Naive thymus-derived CD4-positive, alpha-beta T cell (primary cell): ENCODE data around the gene NFX1. TPM values are rescaled to one million over a fixed set of nuclear protein-coding genes. Genes with fewer than 3 reads are reported as not detected.
A peak's percentile ranks its signal among the peaks of the same experiment; 100 is the strongest.
"Not testable (repeated sequence)": the region's sequence is repeated elsewhere in the genome, so short reads cannot be mapped to it uniquely, and the experiment has no call there.

Experiments used
- ATAC-seq: fragments of 150-1000 bp; cut with Tn5 transposase; 2 replicates; pipeline ENCODE4 v1.10.0; 2021; ENCODE audit warnings: mild to moderate bottlenecking, moderate library complexity
- CTCF ChIA-PET: fragments of 350-600 bp; sonication (Branson Sonifier 250); formaldehyde crosslinking; loops from one replicate; lab custom pipeline; 2021; ENCODE audit warnings: antibody characterized with exemption; lab: Charles Lee
- POLR2A ChIA-PET: fragments of 350-600 bp; sonication (Branson Sonifier 250); formaldehyde crosslinking; loops from one replicate; lab custom pipeline; 2021; ENCODE audit warnings: antibody characterized with exemption, inconsistent platforms; lab: Charles Lee
- DNase-seq, 9 donors: peaks; one replicate each; pipeline versions ENCODE4 v3.0.0 to v3.0.0-alpha.2; 2020 to 2022; ENCODE audit warnings: mixed read lengths in 1 of 9
- H3K27ac ChIP-seq: one replicate; pipeline ENCODE4 v1.7.0; 2013; ENCODE audit warnings: mild to moderate bottlenecking, low read depth, low read length, moderate library complexity
- H3K27me3 ChIP-seq, 2 donors: one replicate each; pipeline ENCODE4 v1.7.0; 2013; ENCODE audit warnings: low read length in 2 of 2, mild to moderate bottlenecking in 2 of 2, moderate library complexity in 2 of 2; ENCODE audit not compliant: control insufficient read depth in 2 of 2, insufficient read depth in 2 of 2
- H3K36me3 ChIP-seq, 3 experiments: 1 replicate in 2 of 3; 2 replicates in 1 of 3; pipeline ENCODE4 v1.7.0; 2013; ENCODE audit warnings: low read length in 3 of 3, mild to moderate bottlenecking in 3 of 3, moderate library complexity in 1 of 3; ENCODE audit not compliant: insufficient read depth in 3 of 3, control insufficient read depth in 2 of 3
- H3K4me1 ChIP-seq, 2 donors: one replicate each; pipeline ENCODE4 v1.7.0; 2013; ENCODE audit warnings: low read length in 2 of 2, mild to moderate bottlenecking in 2 of 2, moderate library complexity in 1 of 2; ENCODE audit not compliant: control insufficient read depth in 2 of 2, insufficient read depth in 2 of 2
- H3K4me3 ChIP-seq: 2 replicates; pipeline ENCODE4 v1.7.0; 2013; ENCODE audit warnings: mild to moderate bottlenecking, low read length
- H3K9me3 ChIP-seq, 3 experiments: 1 replicate in 2 of 3; 2 replicates in 1 of 3; pipeline ENCODE4 v1.7.0; 2013; ENCODE audit warnings: low read length in 3 of 3; ENCODE audit not compliant: control insufficient read depth in 2 of 3
- H3K27ac Mint-ChIP-seq, 9 donors: one replicate each; pipeline ENCODE4 v1.8.0; 2020 to 2022; ENCODE audit warnings: mixed read lengths in 9 of 9, mild to moderate bottlenecking in 8 of 9, moderate library complexity in 5 of 9, inconsistent platforms in 2 of 9
- H3K27me3 Mint-ChIP-seq, 5 donors: one replicate each; pipeline ENCODE4 v1.8.0; 2021 to 2022; ENCODE audit warnings: mixed read lengths in 5 of 5, mild to moderate bottlenecking in 1 of 5
- H3K36me3 Mint-ChIP-seq, 5 donors: one replicate each; pipeline ENCODE4 v1.8.0; 2020 to 2022; ENCODE audit warnings: mixed read lengths in 5 of 5, mild to moderate bottlenecking in 3 of 5, inconsistent platforms in 1 of 5
- H3K4me1 Mint-ChIP-seq, 7 donors: one replicate each; pipeline ENCODE4 v1.8.0; 2020 to 2022; ENCODE audit warnings: mixed read lengths in 7 of 7, mild to moderate bottlenecking in 3 of 7, inconsistent platforms in 1 of 7
- H3K4me3 Mint-ChIP-seq, 10 donors: one replicate each; pipeline ENCODE4 v1.8.0; 2020 to 2022; ENCODE audit warnings: mild to moderate bottlenecking in 10 of 10, mixed read lengths in 10 of 10, moderate library complexity in 6 of 10, inconsistent platforms in 2 of 10
- H3K9me3 Mint-ChIP-seq, 11 donors: one replicate each; pipeline ENCODE4 v1.8.0; 2020 to 2022; ENCODE audit warnings: mixed read lengths in 11 of 11, mild to moderate bottlenecking in 4 of 11, inconsistent platforms in 1 of 11, moderate library complexity in 1 of 11
- intact Hi-C, 2 donors: fragments of 100-400 bp; cut with micrococcal nuclease; formaldehyde crosslinking; loops; one replicate each; pipeline ENCODE4 v1.15.1; 2023
- polyA plus RNA-seq, 2 donors: library from polyadenylated mRNA; unstranded; fragments of 300-500 nt; fragmentation: Illumina TruSeq; gene quantifications; one replicate each; pipeline ENCODE4 v1.2.3, GENCODE V29; 2021
- total RNA-seq, 6 experiments: library from RNA in 5 of 6; stranded (reverse) in 5 of 6; gene quantifications; 1 replicate in 5 of 6; 2 replicates in 1 of 6; pipeline ENCODE4 v1.2.3 and lab custom pipeline; 2021 to 2026

Gene NFX1
- total and polyA plus RNA-seq, 7 experiments from 2014 or later, result 30.1 to 65.4 (median 43.6) TPM

DNA sequence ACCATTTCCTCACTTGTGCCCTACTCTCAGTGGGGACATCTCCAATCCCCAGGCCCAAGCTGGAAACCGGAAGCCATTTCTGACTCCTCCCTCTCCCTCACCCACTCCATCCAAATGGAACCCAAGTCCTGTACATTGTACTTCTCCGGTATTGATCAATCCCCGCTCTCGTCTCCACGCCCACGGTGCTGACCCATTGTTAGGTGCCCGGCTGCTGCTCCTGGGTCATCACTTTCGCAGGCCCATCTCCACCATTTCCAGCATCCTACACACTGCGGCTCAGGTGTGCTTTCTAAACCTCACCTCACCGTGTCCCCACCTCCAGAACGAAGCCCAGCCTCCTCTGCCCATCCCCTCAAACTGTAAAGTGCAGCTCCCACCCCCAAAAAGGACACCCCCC is 93.1 kb downstream of the NFX1 start:
- H3K4me3 Mint-ChIP-seq, H3K27me3 ChIP-seq, CTCF ChIA-PET, H3K27ac Mint-ChIP-seq, H3K9me3 Mint-ChIP-seq, H3K9me3 ChIP-seq, H3K4me1 Mint-ChIP-seq, H3K4me3 ChIP-seq, DNase-seq, H3K27me3 Mint-ChIP-seq, H3K27ac ChIP-seq, POLR2A ChIA-PET, H3K36me3 Mint-ChIP-seq, intact Hi-C loops, H3K36me3 ChIP-seq, H3K4me1 ChIP-seq, ATAC-seq: not testable (repeated sequence)

DNA sequence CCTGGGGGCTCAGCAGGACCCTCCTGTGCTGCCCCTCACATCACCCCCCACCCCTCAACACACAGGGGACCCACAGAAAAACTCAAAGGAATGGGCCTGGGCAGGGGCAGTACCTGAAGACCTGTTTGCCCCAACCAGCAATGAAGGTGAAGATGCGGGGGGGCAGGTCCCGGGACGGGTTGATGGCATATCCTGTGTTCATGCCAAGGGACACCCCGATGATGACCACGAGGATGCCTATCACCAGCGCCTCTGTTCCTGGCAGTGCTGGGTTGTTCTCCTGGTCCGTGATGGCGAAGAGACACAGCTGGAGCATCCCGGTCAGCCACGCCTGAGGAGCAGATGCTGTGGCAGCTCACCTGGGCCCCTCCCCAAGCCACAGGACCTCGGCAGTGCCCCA is 95.2 kb downstream of the NFX1 start:
- POLR2A ChIA-PET, H3K36me3 Mint-ChIP-seq, H3K4me3 ChIP-seq, ATAC-seq, H3K27me3 Mint-ChIP-seq, DNase-seq, H3K4me1 ChIP-seq, H3K4me1 Mint-ChIP-seq, H3K27ac Mint-ChIP-seq, H3K27me3 ChIP-seq, H3K36me3 ChIP-seq, H3K9me3 Mint-ChIP-seq, H3K27ac ChIP-seq, H3K4me3 Mint-ChIP-seq, intact Hi-C loops, H3K9me3 ChIP-seq, CTCF ChIA-PET: not testable (repeated sequence)

DNA sequence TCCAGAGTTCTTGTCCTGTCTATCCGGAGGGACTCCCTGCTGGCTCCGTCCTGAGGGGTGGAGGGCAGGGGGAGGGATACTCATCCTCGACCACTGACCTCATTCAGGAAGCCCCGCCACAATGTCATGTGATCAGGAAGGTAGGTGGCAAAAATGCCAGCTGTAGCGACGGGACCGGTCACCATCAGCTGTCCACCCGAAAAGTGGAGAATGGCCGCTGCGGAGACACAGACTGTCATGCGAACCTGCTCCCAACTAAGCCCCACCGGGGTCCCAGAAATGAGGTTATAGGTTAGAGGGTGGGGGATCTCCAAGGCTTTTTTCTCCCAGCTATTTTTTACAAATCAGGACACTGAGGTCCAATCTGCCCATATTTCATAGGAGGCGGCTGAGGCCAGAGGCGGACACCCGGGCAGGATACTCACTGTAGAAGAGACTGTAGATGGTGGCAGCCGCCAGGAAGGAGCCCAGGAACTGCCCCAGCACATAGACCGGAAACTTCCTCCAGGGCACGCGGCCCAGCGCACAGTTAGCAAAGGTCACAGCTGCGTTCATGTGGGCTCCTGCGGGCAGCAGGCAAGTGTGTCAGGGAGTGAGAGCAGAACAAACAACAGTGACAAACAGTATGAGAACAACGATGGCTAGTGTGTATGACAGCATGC is 95.8 kb downstream of the NFX1 start:
- H3K36me3 ChIP-seq, ATAC-seq, H3K36me3 Mint-ChIP-seq, POLR2A ChIA-PET, H3K4me1 ChIP-seq, H3K27ac Mint-ChIP-seq, H3K4me3 ChIP-seq, DNase-seq, intact Hi-C loops, H3K9me3 Mint-ChIP-seq, H3K9me3 ChIP-seq, CTCF ChIA-PET, H3K27ac ChIP-seq, H3K27me3 Mint-ChIP-seq, H3K4me1 Mint-ChIP-seq, H3K27me3 ChIP-seq: not testable (repeated sequence)
- peak overlapping the region in 1 of 10 donors; percentile 39 for H3K4me3 Mint-ChIP-seq

DNA sequence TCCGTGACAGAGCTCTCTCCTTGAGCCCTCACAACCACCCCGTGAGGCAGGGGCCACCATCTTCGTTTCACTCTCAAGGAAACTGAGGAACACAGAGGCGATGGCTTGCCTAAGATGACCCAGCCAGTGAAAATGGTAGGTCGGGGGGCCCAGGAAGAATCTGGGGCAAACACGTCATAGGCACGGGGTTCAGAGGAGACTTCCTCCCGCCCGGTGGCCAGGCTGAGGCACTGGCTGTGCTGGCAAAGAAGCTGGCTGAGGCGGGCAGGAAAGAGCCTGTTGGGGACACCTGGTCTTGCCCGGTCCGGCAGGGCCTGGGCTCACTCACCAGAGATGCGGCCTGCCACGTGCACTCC is 96.3 kb downstream of the NFX1 start:
- H3K27me3 Mint-ChIP-seq, POLR2A ChIA-PET, H3K4me3 Mint-ChIP-seq, H3K9me3 Mint-ChIP-seq, H3K27ac Mint-ChIP-seq, CTCF ChIA-PET, H3K36me3 Mint-ChIP-seq, DNase-seq, H3K4me3 ChIP-seq, H3K36me3 ChIP-seq, ATAC-seq, intact Hi-C loops, H3K9me3 ChIP-seq, H3K4me1 Mint-ChIP-seq, H3K27ac ChIP-seq, H3K4me1 ChIP-seq, H3K27me3 ChIP-seq: not testable (repeated sequence)

DNA sequence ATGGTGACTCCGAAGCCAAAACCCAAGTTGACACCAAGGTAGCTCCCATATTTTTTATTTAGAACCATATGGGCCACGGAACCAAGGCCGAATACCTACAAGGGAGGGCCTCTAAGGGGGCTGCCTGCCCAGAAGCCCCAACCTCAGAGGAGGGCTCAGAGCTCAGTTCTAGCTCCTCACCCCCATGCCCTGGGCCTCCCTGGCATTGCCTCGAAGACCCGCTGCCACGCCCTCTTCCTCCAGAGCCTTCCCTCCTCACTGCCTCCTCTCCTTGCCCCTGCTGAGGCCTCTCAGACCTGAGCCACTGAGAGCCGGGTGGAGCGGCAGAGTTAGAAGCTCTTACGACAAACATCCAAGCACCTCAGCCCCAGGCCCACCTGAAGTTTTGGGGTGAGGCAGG is 96.7 kb downstream of the NFX1 start:
- H3K27ac ChIP-seq, ATAC-seq, H3K36me3 Mint-ChIP-seq, H3K9me3 Mint-ChIP-seq, H3K36me3 ChIP-seq, CTCF ChIA-PET, DNase-seq, H3K4me3 ChIP-seq, H3K27me3 Mint-ChIP-seq, H3K9me3 ChIP-seq, H3K4me3 Mint-ChIP-seq, H3K27ac Mint-ChIP-seq, H3K4me1 Mint-ChIP-seq, H3K4me1 ChIP-seq, intact Hi-C loops, POLR2A ChIA-PET, H3K27me3 ChIP-seq: not testable (repeated sequence)

DNA sequence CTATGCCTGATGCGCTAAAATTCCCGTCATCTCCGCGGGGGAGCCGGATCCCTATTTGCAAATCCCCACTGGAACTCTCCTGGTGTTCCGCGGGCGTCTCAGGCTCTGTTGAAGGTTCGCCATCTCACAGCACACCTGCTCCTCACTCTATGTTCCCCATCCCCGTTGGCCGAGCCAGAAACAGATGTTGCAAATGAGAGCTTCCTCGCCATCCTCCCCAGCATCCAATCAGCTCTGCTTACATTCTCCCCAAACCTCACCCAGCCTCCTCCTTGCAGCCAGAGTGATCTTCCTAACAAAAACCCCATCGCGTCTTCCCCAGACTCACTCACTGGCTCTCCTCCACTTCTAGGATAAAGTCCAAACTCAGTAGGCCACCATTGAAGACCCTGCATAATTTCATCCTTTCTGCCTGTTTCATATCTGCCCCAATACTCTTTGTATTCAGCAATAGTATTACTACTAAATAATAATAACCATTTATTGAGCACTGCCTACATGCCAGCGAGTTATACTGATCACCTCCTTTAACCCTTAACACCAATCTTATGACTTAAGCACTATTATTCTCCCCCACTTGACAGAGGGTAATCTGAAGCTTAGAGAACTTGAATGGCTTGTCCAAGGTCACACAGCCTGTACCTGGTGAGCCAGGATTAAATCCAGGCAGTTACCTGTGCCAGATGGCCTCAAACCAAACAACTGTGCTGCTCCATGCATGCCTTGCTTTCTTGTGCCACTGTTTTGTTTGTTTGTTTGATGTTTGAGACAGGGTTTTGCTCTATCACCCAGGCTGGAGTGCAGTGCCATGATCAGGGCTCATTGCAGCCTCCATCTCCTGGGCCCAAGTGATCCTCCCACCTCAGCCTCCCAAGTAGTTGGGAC is 98.0 kb downstream of the NFX1 start:
- H3K27me3 Mint-ChIP-seq, result no peaks in the 10 kb centered on the region
- no peak for ATAC-seq
- no peaks in the 10 kb centered on the region for H3K4me1 ChIP-seq
- ChIA-PET CTCF (no interaction called here), POLR2A (no interaction called here)
- no peaks in the 10 kb centered on the region for H3K36me3 Mint-ChIP-seq
- no peak overlapping the region for H3K4me3 ChIP-seq
- H3K27ac Mint-ChIP-seq, result peak overlapping the region in 2 of 9 donors; percentile 7 to 9
- H3K9me3 Mint-ChIP-seq, result peaks cover 0 to 3% (median 0%) of the 10 kb centered on the region in 11 donors
- no peaks in the 10 kb centered on the region for H3K9me3 ChIP-seq
- no peak overlapping the region for H3K27ac ChIP-seq
- DNase-seq, result no peak
- intact Hi-C loops, result no loop called here
- H3K4me3 Mint-ChIP-seq, result no peak overlapping the region
- no peaks in the 10 kb centered on the region for H3K36me3 ChIP-seq
- H3K27me3 ChIP-seq, result no peaks in the 10 kb centered on the region
- peaks cover 0 to 5% (median 0%) of the 10 kb centered on the region in 7 donors for H3K4me1 Mint-ChIP-seq
